Measurements from ENCODE around the gene SENP1. TPM values are rescaled to one million over a fixed set of nuclear protein-coding genes. Genes with fewer than 3 reads are reported as not detected.

SENP1 gene
- total RNA-seq = 9.2 and 14.0 TPM in 2 replicates

GRCh38 chr12:48105867-48106680 lies at the start of gene SENP1:
Gene SENP1 (minus strand): TSS chr12:48106079. CDS start chr12:48101472, 4,607 bp downstream.

GRCh38 chr12:48119078-48119833 lies 13.4 kb upstream of the SENP1 start, which contains the start of gene PFKM:
Gene PFKM (plus strand): TSS chr12:48119364. CDS start chr12:48122775, 3,411 bp downstream.

GRCh38 chr12:48004053-48004941 lies 101.6 kb downstream of the SENP1 start, which contains the start of gene COL2A1:
Gene COL2A1 (minus strand): TSS chr12:48004476. CDS start chr12:48004321, 155 bp downstream.

Other genes starting within 250 kb of the SENP1 start
- gene VDR, start 201.1 kb downstream of the SENP1 start, total RNA-seq = 16.8 and 18.1 TPM in 2 replicates
- 66.2 and 66.4 TPM in 2 replicates for gene TMEM106C, start 142.5 kb downstream of the SENP1 start, total RNA-seq
- 0.07 and 0.14 TPM in 2 replicates for gene COL2A1, start 101.6 kb downstream of the SENP1 start, total RNA-seq
- 50.2 and 52.4 TPM in 2 replicates for gene PFKM, start 13.3 kb upstream of the SENP1 start, total RNA-seq
- 14.1 and 22.6 TPM in 2 replicates for gene ASB8, start 51.4 kb upstream of the SENP1 start, total RNA-seq
- gene CCDC184, start 77.6 kb upstream of the SENP1 start, total RNA-seq = 0.05 TPM in 1 of 2 replicates, not detected in the other
- gene OR10AD1, start 97.2 kb upstream of the SENP1 start, total RNA-seq = not detected in 2 replicates
- 2.0 and 5.6 TPM in 2 replicates for gene ZNF641, start 244.8 kb upstream of the SENP1 start, total RNA-seq

Measured in airway epithelial cell (primary cell).